Prostate gland (tissue), 2 donors: ENCODE data around the gene PCK2. TPM values are rescaled to one million over a fixed set of nuclear protein-coding genes. Genes with fewer than 3 reads are reported as not detected.

ENCODE experiments used
- DNase-seq: peaks from one replicate; pipeline ENCODE4 v3.0.0-alpha.2; 2019; ENCODE audit warnings: low spot score
- H3K27ac ChIP-seq, 2 donors: fragments of 200-600 bp; sonication (generic); 2 replicates each; pipeline ENCODE4 v1.5.1; 2017 to 2019
- H3K27me3 ChIP-seq: fragments of 200-600 bp; sonication (generic); replicated peaks from 2 replicates; pipeline ENCODE4 v1.5.1; 2019; ENCODE audit not compliant: insufficient read depth
- H3K36me3 ChIP-seq, 2 donors: fragments of 200-600 bp; sonication (generic); 1 replicate in 1 of 2; 2 replicates in 1 of 2; pipeline versions ENCODE4 v1.5.1 to v1.8.1; 2017 to 2019
- H3K4me1 ChIP-seq: fragments of 200-600 bp; sonication (generic); replicated peaks from 2 replicates; pipeline ENCODE4 v1.5.1; 2019
- H3K4me3 ChIP-seq, 2 donors: fragments of 200-600 bp; sonication (generic); 2 replicates each; pipeline ENCODE4 v1.5.1; 2017 to 2019
- H3K9me3 ChIP-seq: fragments of 200-600 bp; sonication (generic); 2 replicates; pipeline ENCODE4 v1.5.1; 2017
- POLR2A ChIP-seq: fragments of 450-650 bp; IDR thresholded peaks from one replicate; pipeline ENCODE4 v1.6.1; 2016; ENCODE audit warnings: antibody characterized with exemption, mild to moderate bottlenecking
- POLR2AphosphoS5 ChIP-seq: sonication (generic); formaldehyde crosslinking; IDR thresholded peaks from one replicate; pipeline ENCODE4 v1.6.1; 2017; ENCODE audit warnings: antibody characterized with exemption
- WGBS: methylation state at CpG from one replicate; pipeline ENCODE4 v1.1.5; 2018; 5-methylcytosine and 5-hydroxymethylcytosine counted together
- intact Hi-C: fragments of 100-400 bp; cut with DNase I; formaldehyde crosslinking; loops from one replicate; pipeline ENCODE4 v1.14.2; 2022
- total RNA-seq, 2 donors: library from RNA; depleted of rRNA; stranded (reverse); fragments of >200 nt; gene quantifications; one replicate each; pipeline ENCODE4 v1.1.0, GENCODE V29; 2016
- TF ChIP-seq, protein P1 (sequence below), 4 experiments: fragments of 200-600 bp in 2 of 4; fragments of 450-650 bp in 2 of 4; sonication (generic) in 2 of 4; IDR thresholded peaks; 1 replicate in 3 of 4; 2 replicates in 1 of 4; pipeline ENCODE4 v1.5.1; 2016 to 2019; ENCODE audit warnings: antibody characterized with exemption in 4 of 4, mild to moderate bottlenecking in 2 of 4, moderate library complexity in 2 of 4

The PCK2 gene
- total RNA-seq, 2 donors from 2014 or later = 15.4 to 21.8 TPM

DNA sequence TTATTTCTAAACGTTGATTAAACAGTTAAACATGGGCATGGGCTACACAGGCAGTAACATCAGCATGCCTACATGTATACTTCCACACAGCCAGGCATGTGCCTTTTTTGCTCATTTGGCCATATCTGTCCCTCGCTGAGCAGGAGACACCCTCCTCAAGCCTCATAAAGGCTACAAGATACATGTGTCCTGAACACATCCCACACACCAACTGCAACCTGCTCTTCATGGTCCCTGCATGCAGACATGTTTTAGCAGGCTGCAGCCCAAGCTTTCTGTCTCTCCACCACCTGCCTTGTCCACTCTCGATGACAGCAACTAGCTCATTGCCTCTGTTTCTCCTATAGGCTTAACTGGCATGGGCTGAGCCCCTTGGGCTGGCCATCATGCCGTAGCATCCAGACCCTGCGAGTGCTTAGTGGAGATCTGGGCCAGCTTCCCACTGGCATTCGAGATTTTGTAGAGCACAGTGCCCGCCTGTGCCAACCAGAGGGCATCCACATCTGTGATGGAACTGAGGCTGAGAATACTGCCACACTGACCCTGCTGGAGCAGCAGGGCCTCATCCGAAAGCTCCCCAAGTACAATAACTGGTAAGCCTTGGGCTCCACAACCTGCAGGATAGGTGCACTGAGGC lies 2.6 kb downstream of the PCK2 start:
- Histone ChIP-seq H3K27me3 (no peaks in the 10 kb centered on the region), H3K4me1 (no peaks in the 10 kb centered on the region), H3K27ac (no peak overlapping the region), H3K36me3 (no peaks in the 10 kb centered on the region), H3K9me3 (no peaks in the 10 kb centered on the region), H3K4me3 (no peak overlapping the region)
- DNase-seq = no peak
- TF ChIP-seq, protein P1, sequence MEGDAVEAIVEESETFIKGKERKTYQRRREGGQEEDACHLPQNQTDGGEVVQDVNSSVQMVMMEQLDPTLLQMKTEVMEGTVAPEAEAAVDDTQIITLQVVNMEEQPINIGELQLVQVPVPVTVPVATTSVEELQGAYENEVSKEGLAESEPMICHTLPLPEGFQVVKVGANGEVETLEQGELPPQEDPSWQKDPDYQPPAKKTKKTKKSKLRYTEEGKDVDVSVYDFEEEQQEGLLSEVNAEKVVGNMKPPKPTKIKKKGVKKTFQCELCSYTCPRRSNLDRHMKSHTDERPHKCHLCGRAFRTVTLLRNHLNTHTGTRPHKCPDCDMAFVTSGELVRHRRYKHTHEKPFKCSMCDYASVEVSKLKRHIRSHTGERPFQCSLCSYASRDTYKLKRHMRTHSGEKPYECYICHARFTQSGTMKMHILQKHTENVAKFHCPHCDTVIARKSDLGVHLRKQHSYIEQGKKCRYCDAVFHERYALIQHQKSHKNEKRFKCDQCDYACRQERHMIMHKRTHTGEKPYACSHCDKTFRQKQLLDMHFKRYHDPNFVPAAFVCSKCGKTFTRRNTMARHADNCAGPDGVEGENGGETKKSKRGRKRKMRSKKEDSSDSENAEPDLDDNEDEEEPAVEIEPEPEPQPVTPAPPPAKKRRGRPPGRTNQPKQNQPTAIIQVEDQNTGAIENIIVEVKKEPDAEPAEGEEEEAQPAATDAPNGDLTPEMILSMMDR (IDR thresholded peaks at IDR 0.05) = no peak
- no peak for TF ChIP-seq POLR2A
- no peak for TF ChIP-seq POLR2AphosphoS5
- intact Hi-C loops = no loop called here
- WGBS = 95% methylated on average over 8 of the region's 8 CpGs

DNA sequence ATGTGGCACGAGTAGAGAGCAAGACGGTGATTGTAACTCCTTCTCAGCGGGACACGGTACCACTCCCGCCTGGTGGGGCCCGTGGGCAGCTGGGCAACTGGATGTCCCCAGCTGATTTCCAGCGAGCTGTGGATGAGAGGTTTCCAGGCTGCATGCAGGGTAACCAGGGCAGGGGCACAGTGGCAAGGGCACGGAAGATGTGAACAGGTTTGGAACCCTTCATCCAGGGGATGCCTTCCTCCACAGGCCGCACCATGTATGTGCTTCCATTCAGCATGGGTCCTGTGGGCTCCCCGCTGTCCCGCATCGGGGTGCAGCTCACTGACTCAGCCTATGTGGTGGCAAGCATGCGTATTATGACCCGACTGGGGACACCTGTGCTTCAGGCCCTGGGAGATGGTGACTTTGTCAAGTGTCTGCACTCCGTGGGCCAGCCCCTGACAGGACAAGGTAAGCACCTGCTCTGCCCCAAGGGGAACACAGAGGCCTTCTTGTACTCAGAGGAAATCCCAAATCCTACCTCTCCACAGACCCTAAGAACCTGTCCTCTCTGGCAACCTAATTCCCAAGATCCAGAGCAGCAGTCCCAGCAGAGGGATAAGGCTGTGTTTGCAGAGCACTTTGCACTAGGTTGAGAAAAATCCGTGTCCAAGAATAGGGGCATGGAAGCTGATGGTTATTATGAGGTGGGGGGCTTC lies 4.3 kb downstream of the PCK2 start:
- 96% methylated on average over 15 of the region's 16 CpGs for WGBS
- intact Hi-C loops = no loop called here

DNA sequence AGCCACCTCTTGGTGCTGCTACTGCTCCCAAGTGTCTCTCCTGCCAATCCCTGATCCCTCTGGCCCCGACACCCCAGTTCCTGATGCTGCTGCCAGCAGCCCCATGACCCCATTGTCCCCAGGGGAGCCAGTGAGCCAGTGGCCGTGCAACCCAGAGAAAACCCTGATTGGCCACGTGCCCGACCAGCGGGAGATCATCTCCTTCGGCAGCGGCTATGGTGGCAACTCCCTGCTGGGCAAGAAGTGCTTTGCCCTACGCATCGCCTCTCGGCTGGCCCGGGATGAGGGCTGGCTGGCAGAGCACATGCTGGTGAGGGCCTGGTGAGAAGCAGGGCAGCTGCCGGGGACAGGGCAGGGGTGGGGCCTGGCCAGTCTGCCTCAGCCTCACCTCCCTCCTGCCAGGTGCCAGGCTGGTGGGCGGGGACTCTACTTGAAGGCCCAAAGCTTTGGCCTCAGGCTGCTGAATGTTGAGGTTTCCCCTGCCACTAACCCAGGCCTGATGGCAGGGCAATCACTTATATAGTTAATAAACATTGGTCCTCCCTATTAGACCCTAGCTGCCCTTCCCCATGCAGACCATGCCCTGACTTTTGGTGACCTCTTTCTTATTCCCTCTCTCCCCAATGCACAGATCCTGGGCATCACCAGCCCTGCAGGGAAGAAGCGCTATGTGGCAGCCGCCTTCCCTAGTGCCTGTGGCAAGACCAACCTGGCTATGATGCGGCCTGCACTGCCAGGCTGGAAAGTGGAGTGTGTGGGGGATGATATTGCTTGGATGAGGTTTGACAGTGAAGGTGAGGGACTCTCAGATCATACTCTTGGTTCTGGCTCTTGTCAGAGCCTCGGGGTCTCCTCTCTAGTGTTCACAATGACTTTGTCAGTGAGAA lies 5.1 kb downstream of the PCK2 start:
- Histone ChIP-seq H3K4me1 (no peaks in the 10 kb centered on the region), H3K4me3 (no peak overlapping the region), H3K9me3 (no peaks in the 10 kb centered on the region), H3K27ac (no peak overlapping the region), H3K27me3 (no peaks in the 10 kb centered on the region), H3K36me3 (no peaks in the 10 kb centered on the region)
- DNase-seq = no peak
- WGBS = 91% methylated on average over 17 of the region's 17 CpGs
- intact Hi-C loops = no loop called here
- TF ChIP-seq, protein P1 (IDR thresholded peaks at IDR 0.05) = no peak
- TF ChIP-seq POLR2A (no peak), POLR2AphosphoS5 (no peak)

More for the DNA sequence above, 4.3 kb downstream of the PCK2 start:
- H3K4me1 ChIP-seq = no peaks in the 10 kb centered on the region
- no peaks in the 10 kb centered on the region for H3K9me3 ChIP-seq
- no peak overlapping the region for H3K4me3 ChIP-seq
- no peak overlapping the region for H3K27ac ChIP-seq
- DNase-seq = no peak
- H3K27me3 ChIP-seq = no peaks in the 10 kb centered on the region
- TF ChIP-seq, protein P1 (IDR thresholded peaks at IDR 0.05) = no peak
- no peak for TF ChIP-seq POLR2A
- no peak for TF ChIP-seq POLR2AphosphoS5
- no peaks in the 10 kb centered on the region for H3K36me3 ChIP-seq

DNA sequence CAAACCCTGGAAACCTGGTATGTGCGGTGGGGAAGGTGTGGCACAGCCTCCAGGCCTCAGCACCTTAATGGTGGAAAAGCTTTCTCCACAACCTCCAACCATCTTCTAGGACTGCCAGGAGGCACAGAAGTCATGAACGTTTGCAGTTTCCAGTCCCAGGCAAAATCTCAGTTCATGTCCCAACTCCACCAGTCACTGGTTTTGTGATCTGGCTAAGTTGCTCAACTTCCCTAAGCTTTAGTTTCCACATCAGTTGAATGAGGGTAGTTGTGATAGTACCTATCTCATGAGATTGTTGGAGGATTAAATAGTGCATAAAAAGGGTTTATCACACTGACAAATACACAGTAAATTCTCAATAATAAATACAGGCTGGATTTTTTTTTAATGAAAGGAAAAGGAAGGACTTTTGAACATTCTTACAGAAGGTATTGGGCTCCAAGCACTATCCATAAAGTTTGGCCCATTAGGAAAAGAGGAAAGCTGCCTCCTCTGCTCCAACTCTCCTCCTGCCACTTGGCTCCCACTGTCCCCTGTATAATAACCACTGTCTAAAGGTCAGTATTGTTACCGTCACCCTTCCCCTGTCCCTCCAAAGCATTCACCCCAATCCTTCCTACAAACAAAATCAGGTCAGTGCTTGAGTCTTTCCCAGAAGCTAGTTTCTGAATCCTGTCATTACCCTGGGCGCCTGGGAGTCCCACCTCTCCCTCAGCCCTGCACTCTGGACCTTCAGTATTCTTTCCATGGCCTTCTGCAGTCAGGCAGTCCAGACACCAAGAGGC lies 6.3 kb downstream of the PCK2 start:
- H3K9me3 ChIP-seq = no peaks in the 10 kb centered on the region
- no peaks in the 10 kb centered on the region for H3K36me3 ChIP-seq
- intact Hi-C loops = no loop called here
- WGBS = 81% methylated on average over 4 of the region's 4 CpGs
- H3K4me3 ChIP-seq = no peak overlapping the region
- no peak for TF ChIP-seq POLR2AphosphoS5
- DNase-seq = no peak
- no peaks in the 10 kb centered on the region for H3K27me3 ChIP-seq
- no peaks in the 10 kb centered on the region for H3K4me1 ChIP-seq
- H3K27ac ChIP-seq = no peak overlapping the region
